H1 (cell line): ENCODE results near the gene CUL1. TPM values are rescaled to one million over a fixed set of nuclear protein-coding genes. Genes with fewer than 3 reads are reported as not detected.

Experiments
- CTCF ChIA-PET: fragments of 300-600 bp; sonication (Branson Sonifier 250); formaldehyde crosslinking; loops from one replicate; lab custom pipeline; 2021; ENCODE audit not compliant: partially characterized antibody; lab: Charles Lee
- POLR2A ChIA-PET: fragments of 300-600 bp; sonication (Branson Sonifier 250); formaldehyde crosslinking; loops from one replicate; lab custom pipeline; 2021; ENCODE audit warnings: inconsistent platforms; ENCODE audit not compliant: partially characterized antibody; lab: Charles Lee
- DNase-seq, 2 experiments: peaks; one replicate each; pipeline versions ENCODE4 v3.0.0 to v3.0.0-alpha.2; 2010 to 2022; ENCODE audit warnings: low spot score in 2 of 2, low read depth in 1 of 2, mixed read lengths in 1 of 2
- FAIRE-seq: peaks from 2 replicates; lab custom pipeline; 2011; peaks lifted over from hg19 to GRCh38; lab: Jason Lieb, UNC
- H2AFZ ChIP-seq: 2 replicates; pipeline ENCODE4 v1.8.1; 2012; ENCODE audit warnings: low read length, inconsistent platforms
- H2AK5ac ChIP-seq: 2 replicates; pipeline ENCODE4 v1.6.1; 2013; ENCODE audit warnings: low read depth, low read length
- H2BK120ac ChIP-seq: replicated peaks from 2 replicates; pipeline ENCODE3; 2013; ENCODE audit warnings: low read depth, low read length, inconsistent platforms
- H2BK12ac ChIP-seq: 2 replicates; pipeline ENCODE4 v1.6.1; 2013; ENCODE audit warnings: low read depth, low read length
- H2BK15ac ChIP-seq: 2 replicates; pipeline ENCODE4 v1.6.1; 2013; ENCODE audit warnings: low read length
- H2BK20ac ChIP-seq: 2 replicates; pipeline ENCODE4 v1.6.1; 2013; ENCODE audit warnings: low read length
- H2BK5ac ChIP-seq: 2 replicates; pipeline ENCODE4 v1.6.1; 2013; ENCODE audit warnings: low read depth, low read length
- H3K14ac ChIP-seq: 2 replicates; pipeline ENCODE4 v1.6.1; 2013; ENCODE audit warnings: inconsistent platforms; ENCODE audit not compliant: insufficient read length
- H3K18ac ChIP-seq: 2 replicates; pipeline ENCODE4 v1.6.1; 2013; ENCODE audit warnings: low read length; ENCODE audit errors: extremely low read depth
- H3K23ac ChIP-seq: 2 replicates; pipeline ENCODE4 v1.6.1; 2013; ENCODE audit warnings: inconsistent platforms; ENCODE audit not compliant: insufficient read length
- H3K23me2 ChIP-seq: 2 replicates; pipeline ENCODE4 v1.6.1; 2013; ENCODE audit warnings: low read depth, low read length
- H3K27ac ChIP-seq: 2 replicates; pipeline ENCODE4 v1.6.1; 2011; ENCODE audit warnings: low read depth, low read length, inconsistent platforms
- H3K27me3 ChIP-seq, 4 experiments: replicated peaks in 1 of 4; 1 replicate in 1 of 4; 2 replicates in 3 of 4; pipeline versions ENCODE4 v1.6.1 to v1.8.1; 2011 to 2013; ENCODE audit warnings: low read length in 3 of 4, mild to moderate bottlenecking in 3 of 4, inconsistent platforms in 2 of 4, mixed read lengths in 2 of 4, moderate library complexity in 1 of 4; ENCODE audit not compliant: control insufficient read depth in 3 of 4, insufficient read depth in 3 of 4; ENCODE audit errors: extremely low read depth in 1 of 4
- H3K36me3 ChIP-seq, 4 experiments: 2 replicates each; pipeline versions ENCODE4 v1.6.1 to v1.8.1; 2011 to 2013; ENCODE audit warnings: mild to moderate bottlenecking in 4 of 4, low read length in 3 of 4, moderate library complexity in 2 of 4, control low read depth in 1 of 4, inconsistent platforms in 1 of 4; ENCODE audit not compliant: insufficient read depth in 4 of 4, control insufficient read depth in 2 of 4
- H3K4ac ChIP-seq: replicated peaks from 2 replicates; pipeline ENCODE3; 2013; ENCODE audit warnings: low read length, low read depth, mixed read lengths, inconsistent platforms; ENCODE audit not compliant: insufficient read length
- H3K4me1 ChIP-seq, 4 experiments: replicated peaks in 1 of 4; 1 replicate in 1 of 4; 2 replicates in 3 of 4; pipeline versions ENCODE4 v1.6.1 to v1.8.1; 2011 to 2013; ENCODE audit warnings: low read length in 3 of 4, inconsistent platforms in 2 of 4, mixed read lengths in 1 of 4; ENCODE audit not compliant: insufficient read depth in 4 of 4, control insufficient read depth in 3 of 4
- H3K4me2 ChIP-seq, 2 experiments: 2 replicates each; pipeline versions ENCODE4 v1.6.1 to v1.8.1; 2011 to 2013; ENCODE audit warnings: low read depth in 2 of 2, low read length in 2 of 2, control low read depth in 1 of 2, inconsistent platforms in 1 of 2, mild to moderate bottlenecking in 1 of 2; ENCODE audit not compliant: insufficient read depth in 1 of 2
- H3K4me3 ChIP-seq, 4 experiments: fragments of 200-600, 300-600 bp in 1 of 4; sonication (generic), shearing (Covaris generic), sonication (Bioruptor Twin) in 1 of 4; 2 replicates each; pipeline versions ENCODE4 v1.5.1 to v1.8.1; 2011 to 2016; ENCODE audit warnings: low read length in 4 of 4, low read depth in 3 of 4, control low read depth in 2 of 4, inconsistent platforms in 2 of 4, mild to moderate bottlenecking in 2 of 4, mixed read lengths in 1 of 4, moderate library complexity in 1 of 4; ENCODE audit not compliant: insufficient read depth in 2 of 4; ENCODE audit errors: extremely low read depth in 1 of 4
- H3K56ac ChIP-seq: replicated peaks from 2 replicates; pipeline ENCODE3; 2013; ENCODE audit warnings: low read depth, mild to moderate bottlenecking, mixed read lengths, low read length, inconsistent platforms; ENCODE audit not compliant: insufficient read length
- H3K79me1 ChIP-seq: 2 replicates; pipeline ENCODE4 v1.6.1; 2013; ENCODE audit warnings: low read depth, low read length, control low read depth
- H3K79me2 ChIP-seq, 2 experiments: 2 replicates each; pipeline versions ENCODE4 v1.6.1 to v1.8.1; 2012 to 2013; ENCODE audit warnings: low read length in 2 of 2, mild to moderate bottlenecking in 2 of 2, inconsistent platforms in 1 of 2; ENCODE audit not compliant: insufficient read depth in 2 of 2, control insufficient read depth in 1 of 2
- H3K9ac ChIP-seq, 4 experiments: replicated peaks in 1 of 4; 1 replicate in 1 of 4; 2 replicates in 3 of 4; pipeline versions ENCODE4 v1.6.1 to v1.8.1; 2011 to 2013; ENCODE audit warnings: low read depth in 3 of 4, low read length in 3 of 4, control low read depth in 2 of 4, mild to moderate bottlenecking in 2 of 4, moderate library complexity in 2 of 4, inconsistent platforms in 1 of 4; ENCODE audit errors: extremely low read depth in 1 of 4
- H3K9me3 ChIP-seq, 2 experiments: 2 replicates each; pipeline versions ENCODE4 v1.6.1 to v1.8.1; 2012 to 2013; ENCODE audit warnings: mild to moderate bottlenecking in 2 of 2, moderate library complexity in 2 of 2, control low read depth in 1 of 2, inconsistent platforms in 1 of 2, low read depth in 1 of 2, low read length in 1 of 2, mixed read lengths in 1 of 2; ENCODE audit not compliant: insufficient read depth in 2 of 2
- H4K20me1 ChIP-seq, 2 experiments: replicated peaks in 1 of 2; 2 replicates each; pipeline versions ENCODE3 to v1.8.1; 2011 to 2013; ENCODE audit warnings: inconsistent platforms in 2 of 2, low read length in 2 of 2, mild to moderate bottlenecking in 1 of 2; ENCODE audit not compliant: insufficient read depth in 2 of 2, control insufficient read depth in 1 of 2
- H4K5ac ChIP-seq: 2 replicates; pipeline ENCODE4 v1.6.1; 2013; ENCODE audit warnings: low read length, low read depth, mixed read lengths, inconsistent platforms; ENCODE audit not compliant: insufficient read length
- H4K8ac ChIP-seq: 2 replicates; pipeline ENCODE4 v1.8.0; 2013; ENCODE audit warnings: mild to moderate bottlenecking, moderate library complexity, low read length, inconsistent platforms; ENCODE audit not compliant: insufficient read depth; ENCODE audit errors: extremely low read depth
- H4K91ac ChIP-seq: replicated peaks from 2 replicates; pipeline ENCODE3; 2013; ENCODE audit warnings: low read length, mixed read lengths, inconsistent platforms; ENCODE audit not compliant: insufficient read length
- JUND ChIP-seq: IDR thresholded peaks from 2 replicates; pipeline ENCODE4 v1.6.1; 2011; ENCODE audit warnings: mild to moderate bottlenecking, improper control_type of control experiment, low read length
- WGBS, 2 experiments: shearing (Covaris generic) in 1 of 2; methylation state at CpG; one replicate each; pipeline versions ENCODE4 v1.1.6 to v1.1.7; 2013 to 2015; ENCODE audit warnings: low lambda C conversion rate in 2 of 2, mixed read lengths in 2 of 2, inconsistent platforms in 1 of 2, low coverage in 1 of 2, missing lambda C conversion rate in 1 of 2; ENCODE audit not compliant: insufficient replicate concordance in 2 of 2, insufficient coverage in 1 of 2, insufficient read length in 1 of 2; ENCODE audit errors: extremely low coverage in 1 of 2, missing lambda C conversion rate in 1 of 2; 5-methylcytosine and 5-hydroxymethylcytosine counted together
- polyA plus RNA-seq, 7 experiments: library from polyadenylated mRNA; depleted of rRNA in 3 of 7; stranded (reverse) in 5 of 7; unstranded in 2 of 7; fragments of >200 nt in 5 of 7; fragments of 200-250 nt in 2 of 7; gene quantifications; 1 replicate in 5 of 7; 2 replicates in 1 of 7; 4 replicates in 1 of 7; pipeline versions ENCODE4 v1.2.1 to v1.2.3, GENCODE V29; 2011 to 2013; ENCODE audit warnings: missing spikeins in 2 of 7, mixed read lengths in 2 of 7
- total RNA-seq: library from RNA; stranded (reverse); fragmentation: NEBNext Ultra II Directional; extraction: Animal tissue kit (Norgen Biotek cat#: 25700); gene quantifications from 2 replicates; pipeline ENCODE4 v1.2.1, GENCODE V29; 2021

Gene CUL1
- total and polyA plus RNA-seq, 2 of the 8 experiments (the other 6 are each of a cell fraction or from before 2014, with no cell fraction given): 33.0 to 77.3 TPM

- Histone ChIP-seq H3K56ac (no peak overlapping the region), H3K27me3 (no peaks in the 10 kb centered on the region), H2AK5ac (no peak overlapping the region), H3K23ac (no peak overlapping the region), H2BK15ac (no peak overlapping the region), H3K18ac (no peak overlapping the region), H3K79me2 (no peaks in the 10 kb centered on the region), H3K36me3 (peaks cover 4 to 69% (median 39%) of the 10 kb centered on the region in 4 experiments), H3K79me1 (no peaks in the 10 kb centered on the region), H3K9me3 (no peaks in the 10 kb centered on the region), H4K91ac (no peak overlapping the region), H3K27ac (no peak overlapping the region), H2BK5ac (no peak overlapping the region), H4K20me1 (no peaks in the 10 kb centered on the region), H3K4me1 (no peaks in the 10 kb centered on the region; a peak in 1 of 7 replicates), H2BK12ac (no peak overlapping the region), H3K14ac (no peak overlapping the region), H2BK120ac (no peak overlapping the region), H3K4me2 (no peak overlapping the region), H3K4ac (no peak overlapping the region), H3K4me3 (no peak overlapping the region), H4K5ac (no peak overlapping the region), H3K9ac (no peak overlapping the region), H4K8ac (no peak overlapping the region), H2BK20ac (no peak overlapping the region), H3K23me2 (no peaks in the 10 kb centered on the region), H2AFZ (no peak overlapping the region)
- FAIRE-seq: no peak
- WGBS, 2 experiments: 93% methylated on average over 3 of the region's 3 CpGs; no CpG with 5 or more reads in 1 of the 2 experiments
- POLR2A ChIA-PET: no interaction called here
- CTCF ChIA-PET: interaction anchor here (1.0 to 2.8 kb wide), 7 partner anchors 10 to 191 kb away, joined by 3 to 9 read pairs (median 3); no protein-coding TSS in a partner anchor
- TF ChIP-seq JUND: no peak
- DNase-seq: no peak
These were observed 116.9 kb downstream of the CUL1 start for GRCh38 chr7:148815612-148816011.
